ENCODE data around the gene MTMR10.

The MTMR10 gene

DNA sequence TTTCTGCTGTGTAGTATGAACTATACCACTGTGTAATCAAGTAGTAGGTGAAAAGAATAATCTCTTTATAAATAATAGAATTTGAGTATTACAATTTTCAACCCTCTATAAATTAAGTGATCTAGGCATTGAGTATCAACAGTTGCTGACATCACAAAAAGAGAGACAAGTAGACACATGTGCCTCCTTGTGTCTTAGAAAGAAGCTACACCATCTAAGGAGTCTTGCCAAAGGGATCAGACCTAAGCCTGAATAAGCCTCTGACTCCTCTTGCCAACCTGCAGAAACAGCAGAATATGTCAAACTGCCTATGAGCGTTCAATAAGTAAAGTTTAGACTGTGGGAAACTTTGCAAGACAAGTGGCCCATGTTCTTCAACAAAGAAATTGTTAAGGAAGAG is 5.8 kb upstream of the MTMR10 start:
- Histone ChIP-seq H3K27ac (ENCODE audit: low read depth, low read length, poor library complexity, severe bottlenecking) (no peak overlapping the region), H3K27me3 (ENCODE audit: insufficient read depth, low read length) (no peaks in the 10 kb centered on the region), H3K79me2 (ENCODE audit: insufficient read depth, low read length) (no peaks in the 10 kb centered on the region), H3K9me2 (ENCODE audit: low read depth, low read length) (no peaks in the 10 kb centered on the region), H3K4me2 (ENCODE audit: low read length) (no peak overlapping the region), H3K4me1 (ENCODE audit: insufficient read depth, low read length, severe bottlenecking) (peaks cover 2% of the 10 kb centered on the region), H3K4me3 (ENCODE audit: low read depth, low read length, poor library complexity, severe bottlenecking) (no peak overlapping the region), H3K9me3 (ENCODE audit: low read length) (no peaks in the 10 kb centered on the region), H2AFZ (ENCODE audit: low read length) (no peak overlapping the region), H3K36me3 (ENCODE audit: insufficient read depth, low read length) (no peaks in the 10 kb centered on the region), H3K9ac (ENCODE audit: low read length) (no peak overlapping the region), H4K20me1 (ENCODE audit: insufficient read depth, low read length) (no peaks in the 10 kb centered on the region), H3F3A (ENCODE audit: insufficient read depth, low read length) (no peaks in the 10 kb centered on the region)
- TF ChIP-seq EZH2 (IDR thresholded peaks at IDR 0.05; ENCODE audit: borderline replicate concordance, low read length): no peak
- no peak for TF ChIP-seq CTCF (IDR thresholded peaks at IDR 0.05; ENCODE audit: low read length)

DNA sequence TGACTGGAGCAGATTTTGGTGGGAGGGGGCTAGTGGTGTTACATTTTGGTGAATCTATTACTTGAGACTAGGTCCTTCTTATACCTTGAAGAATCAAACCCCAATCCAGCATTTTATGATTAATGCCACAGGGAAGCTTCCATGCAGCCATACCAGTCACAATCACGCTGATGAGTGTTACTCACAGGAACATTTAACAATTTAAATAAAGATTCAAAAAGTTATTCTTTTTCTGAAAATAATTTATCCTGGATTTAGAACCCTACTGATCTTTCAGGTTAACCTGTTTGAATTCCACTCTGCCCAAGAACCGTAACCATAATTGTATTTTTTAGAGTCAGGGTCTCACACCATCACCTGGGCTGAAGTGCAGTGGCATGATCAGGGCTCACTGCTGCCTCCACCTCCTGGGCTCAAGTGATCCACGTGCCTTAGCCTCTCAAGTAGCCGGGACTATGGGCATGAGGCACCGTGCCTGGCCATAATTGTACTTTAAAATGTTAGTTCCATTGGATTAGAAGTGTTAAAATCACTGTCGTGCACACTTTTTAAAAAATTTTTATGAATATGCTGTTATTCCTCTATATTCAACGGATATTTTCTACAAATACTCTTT is 929 bp upstream of the MTMR10 start:
- no peak overlapping the region for H2AFZ ChIP-seq (ENCODE audit: low read length)
- H3K36me3 ChIP-seq (ENCODE audit: insufficient read depth, low read length): no peaks in the 10 kb centered on the region
- no peaks in the 10 kb centered on the region for H3K9me3 ChIP-seq (ENCODE audit: low read length)
- H3K4me3 ChIP-seq (ENCODE audit: low read depth, low read length, poor library complexity, severe bottlenecking): peak overlapping the region; percentile 88
- H3K9ac ChIP-seq (ENCODE audit: low read length): peak overlapping the region; percentile 86
- TF ChIP-seq EZH2 (IDR thresholded peaks at IDR 0.05; ENCODE audit: borderline replicate concordance, low read length) (no peak), CTCF (IDR thresholded peaks at IDR 0.05; ENCODE audit: low read length) (no peak)
- H3K27me3 ChIP-seq (ENCODE audit: insufficient read depth, low read length): no peaks in the 10 kb centered on the region
- no peaks in the 10 kb centered on the region for H3F3A ChIP-seq (ENCODE audit: insufficient read depth, low read length)
- H3K9me2 ChIP-seq (ENCODE audit: low read depth, low read length): no peaks in the 10 kb centered on the region
- peaks cover 14% of the 10 kb centered on the region; the same call in 1 of the 2 replicates for H3K79me2 ChIP-seq (ENCODE audit: insufficient read depth, low read length)
- no peaks in the 10 kb centered on the region for H4K20me1 ChIP-seq (ENCODE audit: insufficient read depth, low read length)
- peak overlapping the region; percentile 70 for H3K4me2 ChIP-seq (ENCODE audit: low read length)
- no peak overlapping the region for H3K27ac ChIP-seq (ENCODE audit: low read depth, low read length, poor library complexity, severe bottlenecking)
- H3K4me1 ChIP-seq (ENCODE audit: insufficient read depth, low read length, severe bottlenecking): peaks cover 30% of the 10 kb centered on the region

DNA sequence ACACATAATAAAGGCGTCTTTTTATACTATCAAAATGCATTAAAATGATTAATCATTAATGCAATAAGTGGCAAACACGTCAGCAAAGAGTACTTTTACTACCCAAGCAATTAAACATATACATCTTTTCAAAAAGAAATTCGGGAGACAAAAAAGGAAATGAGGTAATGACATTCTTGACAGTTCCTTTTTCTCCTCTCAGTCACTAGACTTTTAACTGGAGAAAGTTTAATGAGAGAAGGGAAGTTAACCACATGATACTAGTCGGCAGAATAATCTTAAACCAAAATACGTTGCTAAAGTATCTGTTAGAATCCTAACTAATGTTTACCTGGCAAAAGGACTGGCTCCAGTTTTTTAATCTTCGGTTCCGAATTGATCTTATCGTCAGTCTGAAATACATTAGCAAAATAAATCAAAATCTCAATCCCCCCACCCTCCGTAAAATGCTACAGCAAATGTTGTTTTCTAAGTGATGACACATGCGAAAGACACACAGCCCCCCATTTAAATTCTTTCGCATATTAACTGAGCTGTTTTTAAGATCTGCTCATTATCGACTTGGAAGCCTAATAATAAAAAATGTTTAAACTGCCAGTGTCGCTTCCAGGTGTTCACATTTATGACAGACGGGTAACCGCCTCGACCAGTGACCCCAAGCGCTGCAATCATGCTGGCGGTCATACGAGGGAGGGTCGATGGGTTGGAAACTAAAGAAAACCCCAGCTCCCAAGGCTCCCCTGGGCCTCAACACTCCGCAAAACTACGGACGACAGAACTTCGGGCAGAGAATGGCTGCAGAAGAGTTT is 778 bp downstream of the MTMR10 start:
- H3K79me2 ChIP-seq (ENCODE audit: insufficient read depth, low read length): peaks cover 14% of the 10 kb centered on the region; the same call in 1 of the 2 replicates
- H3K4me3 ChIP-seq (ENCODE audit: low read depth, low read length, poor library complexity, severe bottlenecking): peak overlapping the region; percentile 88
- H3F3A ChIP-seq (ENCODE audit: insufficient read depth, low read length): no peaks in the 10 kb centered on the region
- peaks cover 30% of the 10 kb centered on the region for H3K4me1 ChIP-seq (ENCODE audit: insufficient read depth, low read length, severe bottlenecking)
- H4K20me1 ChIP-seq (ENCODE audit: insufficient read depth, low read length): no peaks in the 10 kb centered on the region
- H3K9me2 ChIP-seq (ENCODE audit: low read depth, low read length): no peaks in the 10 kb centered on the region
- H2AFZ ChIP-seq (ENCODE audit: low read length): 0 out of 2 replicates have a peak overlapping the region, but pooled peaks have one; percentile 21
- TF ChIP-seq EZH2 (IDR thresholded peaks at IDR 0.05; ENCODE audit: borderline replicate concordance, low read length) (no peak), CTCF (IDR thresholded peaks at IDR 0.05; ENCODE audit: low read length) (no peak)
- H3K36me3 ChIP-seq (ENCODE audit: insufficient read depth, low read length): peaks cover 12% of the 10 kb centered on the region
- no peaks in the 10 kb centered on the region for H3K9me3 ChIP-seq (ENCODE audit: low read length)
- no peaks in the 10 kb centered on the region for H3K27me3 ChIP-seq (ENCODE audit: insufficient read depth, low read length)
- peak overlapping the region; percentile 47 for H3K27ac ChIP-seq (ENCODE audit: low read depth, low read length, poor library complexity, severe bottlenecking)
- peak overlapping the region; percentile 86 for H3K9ac ChIP-seq (ENCODE audit: low read length)
- H3K4me2 ChIP-seq (ENCODE audit: low read length): peak overlapping the region; percentile 82

Measured in OCI-LY1 (cell line).